Mucosa of descending colon (tissue), 3 donors: ENCODE data around the gene KCNJ6. TPM values are rescaled to one million over a fixed set of nuclear protein-coding genes. Genes with fewer than 3 reads are reported as not detected.

Source experiments
- ATAC-seq: fragments of 200-7000 bp; cut with Tn5 transposase; one replicate; pipeline ENCODE4 v1.9.1; 2020; ENCODE audit warnings: mild to moderate bottlenecking, moderate library complexity
- DNase-seq, 3 donors: peaks; one replicate each; pipeline ENCODE4 v3.0.0-alpha.2; 2020
- H3K36me3 ChIP-seq: fragments of 200-600 bp; one replicate; pipeline ENCODE4 v1.8.0; 2021; ENCODE audit warnings: low read depth, mild to moderate bottlenecking
- H3K4me1 ChIP-seq: fragments of 200-600 bp; one replicate; pipeline ENCODE4 v1.8.0; 2021; ENCODE audit warnings: low read depth, mild to moderate bottlenecking
- H3K4me3 ChIP-seq: fragments of 200-600 bp; one replicate; pipeline ENCODE4 v1.8.0; 2021; ENCODE audit warnings: mild to moderate bottlenecking
- H3K9me3 ChIP-seq: fragments of 200-600 bp; one replicate; pipeline ENCODE4 v1.8.0; 2021; ENCODE audit warnings: mild to moderate bottlenecking
- intact Hi-C, 2 donors: fragments of 100-400 bp; cut with DNase I in 1 of 2; cut with micrococcal nuclease in 1 of 2; formaldehyde crosslinking; loops; one replicate each; pipeline versions ENCODE4 v1.11.0 to v1.11.1; 2022; cut with DNase I, micrococcal nuclease
- total RNA-seq, 3 donors: library from RNA; stranded (reverse); fragmentation: NEBNext Ultra II Directional in 2 of 3; extraction: Animal tissue kit (Norgen Biotek cat#: 25700) in 2 of 3; gene quantifications; one replicate each; pipeline versions ENCODE4 v1.2.1 to v1.2.4, GENCODE V29; 2021 to 2023
- TF ChIP-seq, protein P1 (sequence below): fragments of 200-600 bp; IDR thresholded peaks from one replicate; pipeline ENCODE4 v1.8.0; 2022; ENCODE audit warnings: antibody characterized with exemption, mild to moderate bottlenecking
- donor health status: DM: no; HTN: no; CAD: no; lungs with moderate emphysema.
- donor health status: DM: no; HTN: no; CAD: no.
- donor health status: DM: no; HTN: yes; CAD: no.

KCNJ6 gene
- total RNA-seq, 3 donors from 2014 or later = 0.09 to 0.19 (median 0.14) TPM

DNA sequence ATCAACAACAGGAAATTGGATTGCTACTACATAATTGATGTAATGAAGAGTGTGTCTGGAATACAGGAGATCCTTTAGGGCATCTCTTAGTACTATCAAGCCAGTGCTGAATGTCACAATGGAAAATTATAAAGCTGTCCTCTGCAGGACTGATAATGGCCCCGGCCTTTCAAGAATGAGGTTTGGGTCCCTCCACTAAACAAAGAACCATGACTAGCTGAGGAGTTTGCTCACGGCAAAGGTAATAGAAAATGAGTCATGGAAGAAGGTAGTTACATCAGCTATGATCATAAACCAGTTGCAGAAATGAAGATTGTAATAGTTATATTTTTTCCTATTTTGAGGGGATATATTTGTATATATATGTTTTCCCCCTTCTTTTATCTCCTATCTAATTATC, 145.8 kb downstream of the KCNJ6 start:
- no peaks in the 10 kb centered on the region for H3K36me3 ChIP-seq
- ATAC-seq = no peak
- no peaks in the 10 kb centered on the region for H3K9me3 ChIP-seq
- TF ChIP-seq, protein P1, sequence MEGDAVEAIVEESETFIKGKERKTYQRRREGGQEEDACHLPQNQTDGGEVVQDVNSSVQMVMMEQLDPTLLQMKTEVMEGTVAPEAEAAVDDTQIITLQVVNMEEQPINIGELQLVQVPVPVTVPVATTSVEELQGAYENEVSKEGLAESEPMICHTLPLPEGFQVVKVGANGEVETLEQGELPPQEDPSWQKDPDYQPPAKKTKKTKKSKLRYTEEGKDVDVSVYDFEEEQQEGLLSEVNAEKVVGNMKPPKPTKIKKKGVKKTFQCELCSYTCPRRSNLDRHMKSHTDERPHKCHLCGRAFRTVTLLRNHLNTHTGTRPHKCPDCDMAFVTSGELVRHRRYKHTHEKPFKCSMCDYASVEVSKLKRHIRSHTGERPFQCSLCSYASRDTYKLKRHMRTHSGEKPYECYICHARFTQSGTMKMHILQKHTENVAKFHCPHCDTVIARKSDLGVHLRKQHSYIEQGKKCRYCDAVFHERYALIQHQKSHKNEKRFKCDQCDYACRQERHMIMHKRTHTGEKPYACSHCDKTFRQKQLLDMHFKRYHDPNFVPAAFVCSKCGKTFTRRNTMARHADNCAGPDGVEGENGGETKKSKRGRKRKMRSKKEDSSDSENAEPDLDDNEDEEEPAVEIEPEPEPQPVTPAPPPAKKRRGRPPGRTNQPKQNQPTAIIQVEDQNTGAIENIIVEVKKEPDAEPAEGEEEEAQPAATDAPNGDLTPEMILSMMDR = no peak
- no peak for DNase-seq
- H3K4me3 ChIP-seq = no peak overlapping the region
- H3K4me1 ChIP-seq = no peaks in the 10 kb centered on the region
- intact Hi-C loops = no loop called here

DNA sequence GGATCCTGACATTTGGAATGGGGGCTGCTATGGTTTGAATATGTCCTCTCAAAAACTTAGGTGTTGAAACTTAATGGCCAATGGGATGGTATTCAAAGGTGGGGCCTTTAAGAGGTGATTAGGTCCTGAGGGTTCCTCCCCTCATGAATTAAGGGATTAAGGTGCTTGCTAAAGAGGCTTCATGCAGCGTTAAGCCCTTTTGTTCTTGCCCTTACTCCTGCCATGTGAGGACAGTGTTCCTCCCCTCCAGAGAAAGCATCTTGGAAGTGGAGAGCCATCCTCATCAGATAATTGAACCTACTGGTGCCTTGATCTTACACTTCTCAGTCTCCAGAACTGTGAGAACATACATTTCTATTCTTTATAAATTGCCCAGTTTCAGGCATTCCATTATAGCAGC, 146.6 kb downstream of the KCNJ6 start:
- H3K9me3 ChIP-seq = no peaks in the 10 kb centered on the region
- no peak for DNase-seq
- TF ChIP-seq, protein P1 = no peak
- no peak for ATAC-seq
- H3K4me3 ChIP-seq = no peak overlapping the region
- H3K4me1 ChIP-seq = no peaks in the 10 kb centered on the region
- intact Hi-C loops = no loop called here
- no peaks in the 10 kb centered on the region for H3K36me3 ChIP-seq

DNA sequence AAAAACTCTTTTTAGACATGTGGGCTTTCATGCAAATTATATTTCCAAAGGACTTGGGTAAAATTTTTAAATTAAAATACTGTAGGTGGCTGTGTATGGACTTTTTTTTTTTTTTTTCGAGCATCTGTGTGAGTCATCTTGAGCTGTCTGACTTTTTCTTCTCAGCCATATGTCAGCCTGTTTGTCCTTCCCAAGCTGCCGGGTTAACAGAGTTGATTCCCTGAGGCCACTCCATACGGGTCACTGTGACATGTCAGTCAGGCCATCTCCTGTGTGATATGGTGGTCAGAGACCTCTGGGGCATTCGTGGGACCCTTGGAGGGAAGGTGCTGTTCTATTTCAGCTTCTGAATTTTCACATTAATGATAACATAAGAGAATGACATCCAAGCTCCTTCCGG, 148.3 kb downstream of the KCNJ6 start:
- intact Hi-C loops = no loop called here
- Histone ChIP-seq H3K4me1 (no peaks in the 10 kb centered on the region), H3K36me3 (no peaks in the 10 kb centered on the region), H3K9me3 (no peaks in the 10 kb centered on the region), H3K4me3 (no peak overlapping the region)
- DNase-seq (no peak), ATAC-seq (no peak)
- TF ChIP-seq, protein P1 = no peak

DNA sequence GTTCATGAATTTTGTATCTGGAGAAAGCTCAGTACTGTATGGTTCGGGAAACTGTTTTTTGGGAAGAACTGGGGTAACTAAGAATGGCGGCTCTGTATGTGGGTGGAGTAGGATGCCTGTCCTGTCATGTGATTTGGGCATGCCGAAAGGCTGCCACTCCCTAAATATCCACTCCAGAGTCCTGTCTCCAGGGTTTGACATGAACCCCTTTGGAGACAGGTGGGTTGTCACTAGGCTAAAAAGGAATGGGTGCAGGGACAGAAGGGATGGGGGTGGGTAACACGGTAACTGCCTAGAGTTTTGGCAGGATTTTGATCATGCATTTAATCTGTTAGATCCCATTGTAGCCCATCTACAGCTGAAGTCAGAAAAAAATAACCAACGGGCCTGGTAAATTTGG, 150.1 kb downstream of the KCNJ6 start:
- H3K4me1 ChIP-seq = no peaks in the 10 kb centered on the region
- no peaks in the 10 kb centered on the region for H3K36me3 ChIP-seq
- TF ChIP-seq, protein P1 = no peak
- ATAC-seq (no peak), DNase-seq (no peak)
- no peak overlapping the region for H3K4me3 ChIP-seq
- intact Hi-C loops = no loop called here
- H3K9me3 ChIP-seq = no peaks in the 10 kb centered on the region

DNA sequence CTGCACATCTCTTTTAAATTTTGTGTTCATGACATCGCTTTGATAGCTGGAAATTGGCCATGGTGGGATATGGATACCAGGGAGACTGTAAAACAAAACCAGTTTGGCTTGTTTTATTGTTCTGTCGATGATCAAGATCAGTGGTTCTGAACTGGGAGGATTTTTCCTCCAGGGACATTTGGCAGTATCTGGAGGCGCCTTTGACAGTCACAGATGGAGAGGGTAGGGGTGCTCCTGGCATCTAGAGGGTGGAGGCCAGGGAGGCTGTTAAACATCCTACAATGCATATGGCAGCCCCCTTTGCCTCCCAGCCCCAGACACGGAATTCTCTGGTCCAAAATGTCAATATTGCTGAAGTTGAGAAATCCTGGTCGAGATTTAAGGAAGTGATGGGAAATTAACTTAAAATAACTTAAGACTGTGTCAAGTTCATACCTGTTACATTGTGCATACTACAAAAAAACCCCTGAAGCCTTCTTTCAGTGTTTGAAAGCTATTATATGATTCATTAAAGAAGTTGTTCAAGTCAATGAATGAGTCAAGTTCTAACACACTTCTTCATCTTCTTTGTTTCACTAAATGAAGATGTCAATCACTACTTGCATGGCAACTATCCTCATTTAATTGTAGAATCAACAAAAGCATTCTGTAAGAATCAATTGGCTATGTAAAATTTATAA, 150.9 kb downstream of the KCNJ6 start:
- ATAC-seq = no peak
- H3K36me3 ChIP-seq = no peaks in the 10 kb centered on the region
- no peak for DNase-seq
- H3K4me3 ChIP-seq = no peak overlapping the region
- no peaks in the 10 kb centered on the region for H3K9me3 ChIP-seq
- TF ChIP-seq, protein P1 = no peak
- intact Hi-C loops = no loop called here
- H3K4me1 ChIP-seq = no peaks in the 10 kb centered on the region

DNA sequence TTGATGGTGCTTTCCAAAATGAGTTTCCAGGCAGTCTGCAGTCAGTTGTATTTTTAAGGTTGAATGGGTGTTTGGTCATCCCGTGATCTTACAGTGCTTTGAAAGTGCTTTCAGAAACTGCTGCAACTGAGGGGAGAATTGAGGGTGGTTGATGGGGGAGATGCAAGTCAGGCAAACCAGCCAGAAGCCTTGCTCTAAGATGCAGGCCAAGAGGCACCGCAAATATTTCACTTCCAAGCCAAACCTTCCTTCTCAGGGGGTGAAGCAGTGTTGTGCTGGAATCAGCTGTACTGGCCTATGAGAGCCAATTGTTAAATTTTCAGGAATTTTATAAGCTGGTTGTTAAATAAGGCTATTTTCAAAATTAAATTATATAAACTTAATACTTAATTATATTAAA, 151.6 kb downstream of the KCNJ6 start:
- Histone ChIP-seq H3K4me3 (no peak overlapping the region), H3K9me3 (no peaks in the 10 kb centered on the region), H3K4me1 (no peaks in the 10 kb centered on the region), H3K36me3 (no peaks in the 10 kb centered on the region)
- intact Hi-C loops = no loop called here
- DNase-seq (no peak), ATAC-seq (no peak)
- TF ChIP-seq, protein P1 = no peak
